Esophagus muscularis mucosa (tissue), 3 donors: ENCODE results near the gene IQCH.

Source experiments
- CTCF ChIP-seq, 3 experiments: fragments of 200-600 bp in 2 of 3; fragments of 450-650 bp in 1 of 3; sonication (generic) in 2 of 3; IDR thresholded peaks; one replicate each; pipeline ENCODE4 v1.5.1; 2017 to 2019; ENCODE audit warnings: antibody characterized with exemption in 3 of 3, mild to moderate bottlenecking in 2 of 3, moderate library complexity in 1 of 3
- POLR2A ChIP-seq: fragments of 450-650 bp; IDR thresholded peaks from one replicate; pipeline ENCODE4 v1.6.1; 2017; ENCODE audit warnings: antibody characterized with exemption, moderate library complexity, mild to moderate bottlenecking, low read depth
- POLR2AphosphoS5 ChIP-seq, 2 donors: sonication (generic); formaldehyde crosslinking; IDR thresholded peaks; one replicate each; pipeline ENCODE4 v1.6.1; 2017; ENCODE audit warnings: antibody characterized with exemption in 2 of 2

GRCh38 chr15:67504056-67504455 lies 249.5 kb downstream of the IQCH start:
- no peak for TF ChIP-seq POLR2A
- TF ChIP-seq CTCF (IDR thresholded peaks at IDR 0.05) = no peak
- no peak for TF ChIP-seq POLR2AphosphoS5 (IDR thresholded peaks at IDR 0.05)
